ENCODE data around the gene PAPPA. TPM values are rescaled to one million over a fixed set of nuclear protein-coding genes. Genes with fewer than 3 reads are reported as not detected.

The PAPPA gene
- total and polyA plus RNA-seq, 2 of the 8 experiments (the other 6 are each of a cell fraction or from before 2014, with no cell fraction given): 0.18 to 0.63 TPM

DNA sequence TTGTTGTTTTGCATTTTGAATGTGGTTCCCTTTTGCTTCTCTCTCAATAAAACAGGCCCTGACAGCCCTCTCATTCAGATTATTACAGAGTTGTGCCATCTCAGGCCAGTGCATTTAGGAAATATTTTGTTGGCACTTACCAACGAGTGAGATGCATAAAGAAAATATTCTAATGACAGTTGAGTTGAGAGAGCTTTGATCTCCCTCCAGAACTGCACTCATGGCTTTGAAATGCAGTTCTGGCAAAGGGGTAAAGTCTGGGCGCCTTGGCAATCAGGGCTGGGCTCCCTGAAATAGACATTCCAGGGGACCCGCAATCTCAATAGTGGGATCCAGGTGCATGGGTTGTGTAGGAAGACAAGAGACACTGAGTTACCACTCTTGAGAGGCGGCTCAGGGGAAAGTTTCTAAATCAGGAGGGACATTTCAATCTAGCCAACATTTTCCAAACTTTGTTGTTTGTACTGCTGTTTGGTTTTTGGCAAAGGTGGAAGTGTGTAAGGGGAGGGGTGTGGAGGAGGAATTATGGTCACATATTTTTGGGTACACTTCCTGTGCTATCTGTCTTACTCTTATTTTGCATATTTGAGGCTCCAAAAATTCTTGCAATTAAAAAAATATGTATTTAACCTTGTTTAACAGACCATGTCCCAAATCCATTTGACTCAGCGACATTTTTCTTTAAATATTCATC is 48.8 kb downstream of the PAPPA start:
- FAIRE-seq (no peak), DNase-seq (ENCODE audit: low read depth in 1 of 2, low spot score in 2 of 2) (no peak)
- Histone ChIP-seq H3K9ac (replicated peaks in 1 of 4; ENCODE audit: extremely low read depth in 1 of 4, low read depth in 3 of 4, low read length in 3 of 4) (no peak overlapping the region), H3K4ac (replicated peaks; ENCODE audit: insufficient read length, low read depth, low read length) (no peak overlapping the region), H3K4me3 (ENCODE audit: extremely low read depth in 1 of 4, insufficient read depth in 2 of 4, low read depth in 3 of 4, low read length in 4 of 4) (no peak overlapping the region), H3K14ac (ENCODE audit: insufficient read length) (no peak overlapping the region), H3K79me2 (ENCODE audit: control insufficient read depth in 1 of 2, insufficient read depth in 2 of 2, low read length in 2 of 2) (no peaks in the 10 kb centered on the region), H2AK5ac (ENCODE audit: low read depth, low read length) (no peak overlapping the region), H3K9me3 (ENCODE audit: insufficient read depth in 2 of 2, low read depth in 1 of 2, low read length in 1 of 2) (no peaks in the 10 kb centered on the region), H4K91ac (replicated peaks; ENCODE audit: insufficient read length, low read length) (no peak overlapping the region), H4K5ac (ENCODE audit: insufficient read length, low read depth, low read length) (no peak overlapping the region), H2BK15ac (ENCODE audit: low read length) (no peak overlapping the region), H4K8ac (ENCODE audit: extremely low read depth, insufficient read depth, low read length) (no peak overlapping the region), H3K23ac (ENCODE audit: insufficient read length) (no peak overlapping the region), H2AFZ (ENCODE audit: low read length) (no peak overlapping the region), H3K56ac (replicated peaks; ENCODE audit: insufficient read length, low read depth, low read length) (no peak overlapping the region), H2BK12ac (ENCODE audit: low read depth, low read length) (no peak overlapping the region), H2BK5ac (ENCODE audit: low read depth, low read length) (no peak overlapping the region), H3K4me1 (replicated peaks in 1 of 4; ENCODE audit: control insufficient read depth in 3 of 4, insufficient read depth in 4 of 4, low read length in 3 of 4) (no peaks in the 10 kb centered on the region), H4K20me1 (replicated peaks in 1 of 2; ENCODE audit: control insufficient read depth in 1 of 2, insufficient read depth in 2 of 2, low read length in 2 of 2) (no peaks in the 10 kb centered on the region), H3K23me2 (ENCODE audit: low read depth, low read length) (no peaks in the 10 kb centered on the region), H3K4me2 (ENCODE audit: insufficient read depth in 1 of 2, low read depth in 2 of 2, low read length in 2 of 2) (no peak overlapping the region), H2BK20ac (ENCODE audit: low read length) (no peak overlapping the region), H2BK120ac (replicated peaks; ENCODE audit: low read depth, low read length) (no peak overlapping the region), H3K27me3 (replicated peaks in 1 of 4; ENCODE audit: control insufficient read depth in 3 of 4, extremely low read depth in 1 of 4, insufficient read depth in 3 of 4, low read length in 3 of 4) (no peaks in the 10 kb centered on the region), H3K27ac (ENCODE audit: low read depth, low read length) (no peak overlapping the region), H3K79me1 (ENCODE audit: low read depth, low read length) (no peaks in the 10 kb centered on the region), H3K36me3 (ENCODE audit: control insufficient read depth in 2 of 4, insufficient read depth in 4 of 4, low read length in 3 of 4) (no peaks in the 10 kb centered on the region), H3K18ac (ENCODE audit: extremely low read depth, low read length) (no peak overlapping the region)
- ChIA-PET POLR2A (ENCODE audit: partially characterized antibody) (no interaction called here), CTCF (ENCODE audit: partially characterized antibody) (interaction anchor here (1.3 to 1.5 kb wide), 3 partner anchors 14 to 387 kb away, joined by 3 to 4 read pairs (median 3); no protein-coding TSS in a partner anchor)
- 86% methylated on average over 5 of the region's 5 CpGs; no CpG with 5 or more reads in 1 of the 2 experiments for WGBS, 2 experiments (ENCODE audit: extremely low coverage in 1 of 2, insufficient coverage in 1 of 2, insufficient read length in 1 of 2, insufficient replicate concordance in 2 of 2, low coverage in 1 of 2, low lambda C conversion rate in 2 of 2, missing lambda C conversion rate in 1 of 2)
- no peak for TF ChIP-seq CTBP2 (IDR thresholded peaks at IDR 0.05; ENCODE audit: borderline replicate concordance, insufficient read depth, insufficient read length, low read length)
- no peak for TF ChIP-seq SP2 (IDR thresholded peaks at IDR 0.05; ENCODE audit: low read length)
- TF ChIP-seq POU5F1 (IDR thresholded peaks at IDR 0.05; ENCODE audit: low read depth, low read length): no peak
- no peak for TF ChIP-seq SIX5 (IDR thresholded peaks at IDR 0.05; ENCODE audit: low read depth, low read length)
- no peak for TF ChIP-seq POLR2A (IDR thresholded peaks at IDR 0.05; ENCODE audit: control extremely low read depth in 1 of 2, low read depth in 2 of 2, low read length in 2 of 2)
- no peak for TF ChIP-seq SIN3A (conservative IDR thresholded peaks at IDR 0.05 in 1 of 2, IDR thresholded peaks at IDR 0.05 in 1 of 2; ENCODE audit: low read depth in 1 of 2, low read length in 2 of 2)

Data from H1 (cell line).